GM10847 (cell line): ENCODE results near the gene ZNF324B.

Source experiments
- POLR2A ChIP-seq: IDR thresholded peaks from 2 replicates; pipeline ENCODE4 v1.6.1; 2011; ENCODE audit not compliant: insufficient read length; ENCODE audit errors: extremely low read depth

ZNF324B gene

GRCh38 chr19:58476498-58477015, 25.1 kb downstream of the ZNF324B start:
- TF ChIP-seq POLR2A: no peak

- no peak for TF ChIP-seq POLR2A
Measured at GRCh38 chr19:58477130-58477529, 25.7 kb downstream of the ZNF324B start.

GRCh38 chr19:58477871-58478270, 26.4 kb downstream of the ZNF324B start:
- no peak for TF ChIP-seq POLR2A

GRCh38 chr19:58479303-58479702, 27.9 kb downstream of the ZNF324B start:
- TF ChIP-seq POLR2A: no peak

GRCh38 chr19:58479736-58480480, 28.5 kb downstream of the ZNF324B start:
- no peak for TF ChIP-seq POLR2A

GRCh38 chr19:58480481-58480830, 29.0 kb downstream of the ZNF324B start:
- TF ChIP-seq POLR2A: no peak

GRCh38 chr19:58480831-58481230, 29.4 kb downstream of the ZNF324B start:
- no peak for TF ChIP-seq POLR2A

- TF ChIP-seq POLR2A: no peak
Measured at GRCh38 chr19:58482372-58482771, 30.9 kb downstream of the ZNF324B start.

GRCh38 chr19:58483776-58484175, 32.4 kb downstream of the ZNF324B start:
- no peak for TF ChIP-seq POLR2A

GRCh38 chr19:58491393-58491792, 40.0 kb downstream of the ZNF324B start:
- TF ChIP-seq POLR2A: no peak

GRCh38 chr19:58492265-58492664, 40.8 kb downstream of the ZNF324B start:
- TF ChIP-seq POLR2A: no peak

- no peak for TF ChIP-seq POLR2A
Measured at GRCh38 chr19:58497634-58498170, 46.3 kb downstream of the ZNF324B start.

GRCh38 chr19:58498316-58499020, 47.0 kb downstream of the ZNF324B start:
- no peak for TF ChIP-seq POLR2A

- TF ChIP-seq POLR2A: peak; percentile 38
Measured at GRCh38 chr19:58499021-58499927, 47.9 kb downstream of the ZNF324B start.

GRCh38 chr19:58500242-58500641, 48.8 kb downstream of the ZNF324B start:
- TF ChIP-seq POLR2A: no peak
